ENCODE results near the gene HOATZ.

Gene HOATZ

DNA sequence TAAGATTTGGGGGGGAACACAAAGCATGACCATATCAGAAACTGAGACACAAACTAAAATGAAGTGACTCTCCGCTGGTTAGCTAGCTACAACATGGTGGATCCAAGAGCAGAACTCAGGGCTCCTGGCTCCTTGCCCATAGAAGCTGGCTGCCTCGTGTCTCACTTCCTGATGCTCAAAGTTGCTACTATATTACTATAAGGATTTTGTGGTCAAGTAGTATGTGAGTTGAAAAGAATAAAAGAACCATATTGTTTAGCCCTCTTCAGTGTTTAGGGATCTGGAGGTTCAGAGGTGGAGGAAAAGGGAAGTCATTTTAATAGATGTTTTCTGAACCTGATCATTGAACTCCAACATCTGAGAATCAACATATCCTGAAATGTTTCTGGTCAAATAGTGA, 70.8 kb downstream of the HOATZ start:
- DNase-seq, result no peak

DNA sequence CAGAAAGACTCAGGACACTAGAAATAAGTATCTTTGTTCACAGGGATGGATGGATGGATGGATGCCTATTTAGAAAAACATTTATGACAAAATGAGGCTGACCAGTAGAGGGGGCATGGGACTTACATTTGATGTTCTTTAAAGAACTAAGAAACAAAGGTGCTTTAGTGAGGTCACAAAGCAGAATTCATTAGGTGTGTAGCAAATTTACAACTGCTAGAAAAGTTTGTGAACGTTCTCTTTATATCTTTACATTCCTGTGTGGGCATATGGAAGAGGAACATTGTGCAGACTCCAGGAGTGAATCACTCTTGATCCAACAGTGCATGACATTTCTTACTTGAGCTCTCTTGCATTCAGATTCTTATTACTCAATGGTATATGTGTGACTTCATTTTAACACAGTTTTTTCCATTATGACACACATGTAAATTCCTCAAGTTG, 71.8 kb downstream of the HOATZ start:
- no peak for DNase-seq
